ENCODE results near the gene KMT2C. TPM values are rescaled to one million over a fixed set of nuclear protein-coding genes. Genes with fewer than 3 reads are reported as not detected.
A peak's percentile ranks its signal among the peaks of the same experiment; 100 is the strongest.
"Not testable (repeated sequence)": the region's sequence is repeated elsewhere in the genome, so short reads cannot be mapped to it uniquely, and the experiment has no call there.

The KMT2C gene
- 139 TPM for total RNA-seq

GRCh38 chr7:152435384-152436110 lies at the start of gene KMT2C:
Gene KMT2C, minus strand, starts transcription at chr7:152436003. Its CDS starts 217 bp downstream, at chr7:152435786.
- DNase-seq (ENCODE audit: low spot score) = peak; percentile 62

DNA sequence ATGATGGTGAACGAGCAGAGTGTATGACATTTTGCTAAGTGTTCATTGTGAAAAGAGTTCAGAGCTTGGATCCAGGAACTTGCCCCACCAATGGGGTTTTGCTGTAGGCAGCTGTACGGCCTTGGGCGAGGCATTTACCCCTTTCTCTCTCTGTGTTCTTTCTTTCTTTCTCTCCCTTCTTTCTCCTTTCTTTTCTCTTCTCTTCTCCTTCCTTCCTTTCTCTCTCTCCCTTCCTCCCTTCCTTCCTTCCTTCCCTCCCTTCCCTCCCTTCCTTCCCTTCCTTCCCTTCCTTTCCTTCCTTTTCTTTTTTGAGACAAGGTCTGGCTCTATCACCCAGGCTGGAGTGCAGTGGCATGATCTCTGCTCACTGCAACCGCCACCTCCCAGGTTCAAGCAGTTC lies 45.3 kb upstream of the KMT2C start:
- DNase-seq (ENCODE audit: low spot score) = no peak

DNA sequence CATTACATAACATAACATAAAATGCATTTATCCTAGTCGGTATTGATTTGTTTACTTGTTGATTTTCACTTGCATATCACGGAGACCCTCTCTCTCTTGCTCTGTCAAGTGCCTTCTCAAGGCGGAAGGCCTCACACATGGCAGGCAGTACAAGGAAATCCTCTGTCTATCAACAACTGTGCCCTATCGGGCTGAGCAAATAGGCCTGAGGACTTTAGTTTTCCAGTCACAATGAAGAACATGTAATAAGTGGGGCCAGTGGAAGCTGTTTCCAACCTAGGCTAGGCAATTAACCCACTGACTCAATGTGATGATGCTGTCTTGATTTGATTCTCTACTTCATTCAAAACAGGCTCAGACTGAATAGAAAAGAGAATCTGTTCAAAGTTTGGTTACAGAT lies 44.9 kb upstream of the KMT2C start:
- DNase-seq (ENCODE audit: low spot score) = no peak

- no peak for DNase-seq (ENCODE audit: low spot score)
These were observed 43.8 kb upstream of the KMT2C start for GRCh38 chr7:152479595-152479994.

DNA sequence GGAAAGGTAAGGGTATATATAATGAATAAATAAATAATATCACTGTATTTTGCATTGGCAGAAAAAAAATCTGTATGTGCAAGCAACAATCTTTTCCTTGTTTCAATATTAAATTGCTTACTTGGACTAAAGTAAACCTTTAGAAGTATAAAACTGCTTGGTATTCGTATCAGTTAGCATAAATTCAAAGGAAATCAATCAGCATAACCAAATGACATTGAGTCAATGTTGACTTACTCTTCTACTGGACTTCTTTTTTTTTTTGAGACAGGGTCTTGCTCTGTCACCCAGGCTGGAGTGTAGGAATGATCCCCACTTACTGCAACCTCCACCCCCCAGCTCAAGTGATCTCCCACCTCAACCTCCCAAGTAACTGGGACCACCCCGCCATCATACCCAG lies 42.3 kb upstream of the KMT2C start:
- no peak for DNase-seq (ENCODE audit: low spot score)

GRCh38 chr7:152477079-152477478 lies 41.3 kb upstream of the KMT2C start:
- no peak for DNase-seq (ENCODE audit: low spot score)

GRCh38 chr7:152476551-152476950 lies 40.7 kb upstream of the KMT2C start:
- no peak for DNase-seq (ENCODE audit: low spot score)

GRCh38 chr7:152471023-152471620 lies 35.3 kb upstream of the KMT2C start:
- not testable (repeated sequence) for DNase-seq (ENCODE audit: low spot score)

- not testable (repeated sequence) for DNase-seq (ENCODE audit: low spot score)
These were observed 34.6 kb upstream of the KMT2C start for GRCh38 chr7:152470251-152471022.

DNA sequence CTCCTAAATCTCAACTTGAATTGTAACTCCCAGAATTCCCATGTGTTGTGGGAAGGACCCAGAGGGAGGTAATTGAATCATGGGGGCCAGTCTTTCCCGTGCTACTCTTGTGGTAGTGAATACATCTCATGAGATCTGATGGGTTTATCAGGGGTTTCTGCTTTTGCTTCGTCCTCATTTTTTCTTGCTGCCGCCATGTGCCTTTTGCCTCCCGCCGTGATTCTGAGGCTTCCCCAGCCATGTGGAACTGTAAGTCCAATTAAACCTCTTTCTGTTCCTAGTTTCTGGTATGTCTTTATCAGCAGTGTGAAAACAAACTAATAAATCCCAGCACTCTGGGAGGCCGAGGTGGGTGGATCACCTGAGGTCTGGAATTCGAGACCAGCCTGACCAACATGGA lies 33.8 kb upstream of the KMT2C start:
- DNase-seq (ENCODE audit: low spot score) = not testable (repeated sequence)

- no peak for DNase-seq (ENCODE audit: low spot score)
These were observed 31.4 kb upstream of the KMT2C start for GRCh38 chr7:152467225-152467624.

GRCh38 chr7:152465119-152465387 lies 29.2 kb upstream of the KMT2C start:
- no peak for DNase-seq (ENCODE audit: low spot score)

DNA sequence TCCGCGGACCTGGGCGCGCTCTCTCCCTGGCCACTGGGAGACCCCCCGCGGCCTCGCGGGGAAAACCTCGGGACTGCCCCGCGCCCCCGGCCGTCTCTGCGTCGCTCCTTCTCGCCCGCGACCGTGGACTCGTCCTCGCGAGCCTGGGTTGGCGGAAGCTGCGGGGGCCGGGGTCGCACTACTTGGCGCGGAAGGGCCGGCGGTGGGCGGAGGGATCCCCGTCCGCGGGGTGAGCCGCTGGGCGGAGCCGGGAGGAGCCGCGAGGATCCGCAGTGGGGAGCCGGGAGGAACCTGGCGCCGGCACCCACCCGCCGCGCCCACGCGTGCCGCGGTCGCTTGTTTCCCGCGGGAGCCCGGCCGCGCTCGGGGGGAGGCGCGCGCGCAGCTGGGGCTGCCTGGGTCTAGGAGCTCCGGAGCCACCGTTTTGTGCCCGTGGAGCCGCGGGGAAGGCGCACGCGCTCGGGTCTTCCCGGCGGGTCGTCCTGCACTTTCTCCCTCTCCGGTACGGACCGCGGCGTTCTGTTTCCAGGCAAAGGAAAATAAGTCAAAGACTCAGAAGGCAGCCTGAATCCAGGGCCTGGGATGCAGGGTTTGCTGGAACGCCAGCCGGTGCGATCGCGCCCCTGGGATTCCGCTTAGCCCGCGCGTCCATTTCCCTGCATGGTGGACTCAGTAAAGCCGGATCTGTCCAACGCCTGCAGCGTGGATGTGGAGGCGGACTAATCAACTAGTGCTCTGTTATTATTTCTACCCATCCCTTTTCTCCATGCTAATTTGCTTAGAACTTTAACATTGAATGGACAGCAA lies 28.7 kb upstream of the KMT2C start:
- DNase-seq (ENCODE audit: low spot score) = peak; percentile 81

DNA sequence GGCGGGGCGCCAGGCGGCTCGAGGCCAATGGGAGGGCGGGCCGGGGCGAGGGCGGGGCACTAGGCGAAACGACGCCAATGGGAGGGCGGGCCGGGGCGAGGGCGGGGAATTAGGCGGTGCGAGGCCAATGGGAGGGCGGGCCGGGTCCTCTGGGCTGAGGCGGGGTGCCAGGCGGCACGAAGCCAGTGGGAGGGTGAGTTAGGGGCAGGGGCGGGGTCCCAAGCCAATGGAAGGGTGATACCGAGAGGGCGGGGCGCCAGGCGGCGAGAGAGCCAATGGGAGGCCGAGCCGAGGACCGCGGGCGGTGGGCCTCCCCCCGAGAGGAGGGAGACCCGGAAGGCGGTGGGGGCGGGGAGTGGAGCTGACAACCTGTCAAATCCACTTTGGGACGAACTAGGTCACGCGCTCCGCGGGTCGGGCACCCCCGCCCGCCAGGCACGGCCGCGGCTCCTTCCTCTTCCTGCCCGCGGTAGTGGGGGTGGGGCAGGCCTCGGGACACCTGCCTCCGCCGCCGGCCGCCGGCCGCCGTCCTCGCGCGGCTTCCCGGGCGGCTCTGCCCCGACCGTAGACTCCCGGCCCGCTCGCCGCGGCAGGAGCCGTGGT lies 28.0 kb upstream of the KMT2C start:
- DNase-seq (ENCODE audit: low spot score) = peak; percentile 100

- DNase-seq (ENCODE audit: low spot score) = peak; percentile 64
These were observed 27.3 kb upstream of the KMT2C start for GRCh38 chr7:152462995-152463708.

DNA sequence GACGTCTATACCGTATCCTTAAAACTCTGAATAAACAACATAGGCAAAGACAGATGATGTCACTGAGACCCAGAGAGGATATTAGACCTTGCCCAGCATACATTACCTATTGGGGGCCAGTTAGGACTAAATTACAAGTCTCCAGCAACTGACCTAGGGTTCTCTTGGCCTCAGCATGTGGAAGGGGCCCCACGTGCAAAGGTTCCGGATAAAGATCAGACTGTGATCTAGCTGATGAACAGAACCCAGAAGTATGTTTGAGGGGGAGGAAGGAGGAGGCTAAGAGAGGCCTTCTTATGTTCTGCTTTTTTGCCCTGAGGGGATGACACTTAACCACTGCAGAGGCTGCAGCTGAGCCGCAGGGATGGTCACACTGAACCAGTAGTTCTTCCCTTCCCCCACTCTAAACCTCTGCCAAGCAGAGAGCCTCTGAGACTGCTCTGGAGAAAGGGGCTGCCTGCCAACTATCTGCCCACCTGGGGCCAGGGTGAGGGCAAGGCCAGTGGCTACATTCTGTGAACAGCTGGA lies 24.0 kb upstream of the KMT2C start:
- no peak for DNase-seq (ENCODE audit: low spot score)

GRCh38 chr7:152451356-152451755 lies 15.6 kb upstream of the KMT2C start:
- DNase-seq (ENCODE audit: low spot score) = no peak

DNA sequence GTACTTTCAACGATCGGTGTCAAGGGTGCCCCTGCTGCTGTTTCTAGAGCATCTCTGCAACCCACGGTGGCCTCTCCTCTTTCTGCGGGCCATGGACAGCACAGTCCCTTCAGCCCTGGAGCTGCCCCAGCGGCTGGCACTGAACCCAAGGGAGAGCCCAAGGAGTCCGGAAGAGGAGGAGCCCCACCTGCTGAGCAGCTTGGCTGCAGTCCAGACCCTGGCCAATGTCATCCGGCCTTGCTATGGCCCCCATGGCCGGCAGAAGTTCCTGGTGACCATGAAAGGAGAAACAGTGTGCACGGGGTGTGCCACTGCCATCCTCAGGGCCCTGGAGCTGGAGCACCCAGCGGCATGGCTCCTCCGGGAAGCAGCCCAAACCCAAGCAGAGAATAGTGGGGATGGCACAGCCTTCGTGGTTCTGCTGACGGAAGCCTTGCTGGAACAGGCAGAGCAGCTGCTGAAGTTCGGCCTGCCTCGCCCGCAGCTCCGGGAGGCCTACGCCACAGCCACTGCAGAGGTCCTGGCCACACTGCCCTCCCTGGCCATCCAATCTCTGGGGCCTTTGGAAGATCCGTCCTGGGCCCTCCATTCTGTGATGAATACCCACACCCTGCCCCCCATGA lies 9.7 kb upstream of the KMT2C start:
- DNase-seq (ENCODE audit: low spot score) = not testable (repeated sequence)

GRCh38 chr7:152443586-152443985 lies 7.8 kb upstream of the KMT2C start:
- no peak for DNase-seq (ENCODE audit: low spot score)

GRCh38 chr7:152442330-152442835 lies 6.6 kb upstream of the KMT2C start:
- DNase-seq (ENCODE audit: low spot score) = no peak

Measured in ureter (tissue), 1 donor.